Upper lobe of right lung (tissue), 1 donor: Measurements from ENCODE around the gene TMEM238L. TPM values are rescaled to one million over a fixed set of nuclear protein-coding genes. Genes with fewer than 3 reads are reported as not detected.

Source experiments
- ATAC-seq: fragments of 200-7000 bp; cut with Tn5 transposase; one replicate; pipeline ENCODE4 v1.9.1; 2020; ENCODE audit warnings: mild to moderate bottlenecking, moderate library complexity
- DNase-seq: peaks from one replicate; pipeline ENCODE4 v3.0.0-alpha.2; 2020
- H3K27ac ChIP-seq: fragments of 200-600 bp; one replicate; pipeline ENCODE4 v1.8.0; 2022
- H3K27me3 ChIP-seq: fragments of 200-600 bp; one replicate; pipeline ENCODE4 v1.8.0; 2022; ENCODE audit warnings: mild to moderate bottlenecking
- H3K36me3 ChIP-seq: fragments of 200-600 bp; one replicate; pipeline ENCODE4 v1.8.0; 2022
- H3K4me1 ChIP-seq: fragments of 200-600 bp; one replicate; pipeline ENCODE4 v1.8.0; 2022
- H3K4me3 ChIP-seq: fragments of 200-600 bp; one replicate; pipeline ENCODE4 v1.8.0; 2022; ENCODE audit warnings: mild to moderate bottlenecking
- H3K9me3 ChIP-seq: fragments of 200-600 bp; one replicate; pipeline ENCODE4 v1.8.0; 2022
- intact Hi-C: fragments of 100-400 bp; cut with DNase I; formaldehyde crosslinking; loops from one replicate; pipeline ENCODE4 v1.11.0; 2022
- total RNA-seq: library from RNA; stranded (reverse); fragmentation: NEBNext Ultra II Directional; extraction: Animal tissue kit (Norgen Biotek cat#: 25700); gene quantifications from one replicate; pipeline ENCODE4 v1.2.1, GENCODE V29; 2021
- TF ChIP-seq, protein P1 (sequence below): fragments of 200-600 bp; IDR thresholded peaks from one replicate; pipeline ENCODE4 v1.8.0; 2022; ENCODE audit warnings: antibody characterized with exemption
- donor health status: DM: no; HTN: yes; CAD: no; lungs with severe emphysema.

The TMEM238L gene
- total RNA-seq, 1 donor from 2014 or later = not detected

DNA sequence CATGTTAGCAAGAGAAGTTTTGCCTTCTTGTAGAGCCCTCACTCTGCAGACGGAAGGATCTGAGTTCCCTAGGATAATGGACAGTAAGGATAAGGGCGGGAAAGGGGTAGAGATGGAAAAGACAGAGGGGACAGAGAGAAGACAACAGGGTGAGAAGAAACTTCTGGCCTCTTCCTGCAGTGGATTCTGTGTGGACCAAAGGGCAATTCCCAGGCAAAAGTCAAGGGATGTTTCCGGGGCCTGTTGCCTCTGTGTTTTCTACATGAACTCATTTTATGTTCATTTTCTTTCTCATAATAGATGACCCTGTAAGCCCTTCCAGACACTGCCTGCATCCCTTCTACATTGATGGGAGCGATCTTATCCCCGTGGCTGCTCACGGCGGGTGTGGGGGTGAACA lies 647 bp upstream of the TMEM238L start:
- Histone ChIP-seq H3K9me3 (no peaks in the 10 kb centered on the region), H3K4me1 (no peaks in the 10 kb centered on the region), H3K27ac (no peak overlapping the region), H3K36me3 (no peaks in the 10 kb centered on the region), H3K27me3 (no peaks in the 10 kb centered on the region), H3K4me3 (no peak overlapping the region)
- ATAC-seq = no peak
- DNase-seq = no peak
- intact Hi-C loops = no loop called here
- TF ChIP-seq, protein P1, sequence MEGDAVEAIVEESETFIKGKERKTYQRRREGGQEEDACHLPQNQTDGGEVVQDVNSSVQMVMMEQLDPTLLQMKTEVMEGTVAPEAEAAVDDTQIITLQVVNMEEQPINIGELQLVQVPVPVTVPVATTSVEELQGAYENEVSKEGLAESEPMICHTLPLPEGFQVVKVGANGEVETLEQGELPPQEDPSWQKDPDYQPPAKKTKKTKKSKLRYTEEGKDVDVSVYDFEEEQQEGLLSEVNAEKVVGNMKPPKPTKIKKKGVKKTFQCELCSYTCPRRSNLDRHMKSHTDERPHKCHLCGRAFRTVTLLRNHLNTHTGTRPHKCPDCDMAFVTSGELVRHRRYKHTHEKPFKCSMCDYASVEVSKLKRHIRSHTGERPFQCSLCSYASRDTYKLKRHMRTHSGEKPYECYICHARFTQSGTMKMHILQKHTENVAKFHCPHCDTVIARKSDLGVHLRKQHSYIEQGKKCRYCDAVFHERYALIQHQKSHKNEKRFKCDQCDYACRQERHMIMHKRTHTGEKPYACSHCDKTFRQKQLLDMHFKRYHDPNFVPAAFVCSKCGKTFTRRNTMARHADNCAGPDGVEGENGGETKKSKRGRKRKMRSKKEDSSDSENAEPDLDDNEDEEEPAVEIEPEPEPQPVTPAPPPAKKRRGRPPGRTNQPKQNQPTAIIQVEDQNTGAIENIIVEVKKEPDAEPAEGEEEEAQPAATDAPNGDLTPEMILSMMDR = no peak

DNA sequence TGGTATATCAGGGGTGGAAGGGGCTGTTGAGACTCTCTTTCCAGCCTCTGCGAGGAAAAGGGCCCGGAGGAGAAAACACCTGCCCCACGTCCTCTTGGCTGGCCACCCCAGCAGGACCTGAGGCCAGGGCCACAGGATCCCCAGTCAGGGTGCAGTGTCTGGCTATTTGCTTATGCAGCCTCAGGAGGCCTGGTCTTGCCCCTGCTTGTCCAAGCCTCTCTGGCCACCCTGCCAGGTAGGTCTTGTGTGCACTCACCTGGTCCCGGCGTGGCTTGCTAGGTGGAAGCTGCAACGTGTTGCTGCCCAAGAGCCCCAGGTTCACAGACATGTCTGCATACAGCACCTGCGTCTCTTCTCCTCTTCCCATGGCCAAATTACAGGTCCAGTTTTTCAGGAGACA lies 549 bp downstream of the TMEM238L start:
- H3K9me3 ChIP-seq = no peaks in the 10 kb centered on the region
- intact Hi-C loops = no loop called here
- no peak for DNase-seq
- TF ChIP-seq, protein P1 = no peak
- no peak overlapping the region for H3K4me3 ChIP-seq
- H3K27ac ChIP-seq = no peak overlapping the region
- ATAC-seq = no peak
- H3K27me3 ChIP-seq = no peaks in the 10 kb centered on the region
- H3K4me1 ChIP-seq = no peaks in the 10 kb centered on the region
- no peaks in the 10 kb centered on the region for H3K36me3 ChIP-seq

DNA sequence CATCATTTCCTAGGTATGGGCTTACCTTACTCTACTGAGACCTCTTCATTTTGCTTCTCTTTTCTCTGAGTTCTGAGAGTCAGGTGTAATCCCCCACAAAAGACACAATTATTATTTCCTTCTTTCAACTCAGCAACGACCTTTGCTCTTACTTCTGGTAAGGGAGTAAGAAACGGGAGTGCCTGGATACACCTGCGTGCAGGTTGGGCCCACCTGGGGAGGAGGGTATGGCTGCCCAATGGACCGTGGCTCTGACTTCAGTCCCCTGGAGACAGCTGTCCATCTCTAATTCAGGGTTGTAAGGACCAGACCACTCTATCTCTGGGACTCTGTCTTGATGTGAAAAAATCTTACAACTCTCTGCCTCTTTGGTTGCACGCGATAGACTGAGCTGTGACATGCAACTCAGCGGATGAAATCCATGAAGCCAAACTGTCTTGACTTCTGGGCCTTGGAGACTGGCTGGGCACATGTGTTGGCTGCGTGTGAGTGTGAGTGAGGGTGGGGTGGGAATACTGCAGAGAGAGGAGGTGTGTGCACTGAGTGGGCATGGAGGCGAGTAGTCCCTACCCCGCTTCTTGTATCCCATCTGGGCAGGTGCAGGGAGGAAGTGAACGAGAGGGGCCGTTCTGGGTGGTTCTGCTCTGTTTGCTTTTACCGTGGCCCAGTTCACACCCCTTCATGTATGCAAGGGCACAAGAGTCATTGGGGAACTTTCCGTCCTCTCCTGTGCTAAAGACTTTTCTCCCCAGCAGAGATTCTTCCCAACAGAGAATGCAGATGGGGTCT lies 1.2 kb downstream of the TMEM238L start:
- H3K27ac ChIP-seq = no peak overlapping the region
- no peaks in the 10 kb centered on the region for H3K36me3 ChIP-seq
- H3K4me1 ChIP-seq = no peaks in the 10 kb centered on the region
- ATAC-seq (no peak), DNase-seq (no peak)
- H3K4me3 ChIP-seq = no peak overlapping the region
- no peaks in the 10 kb centered on the region for H3K9me3 ChIP-seq
- no peaks in the 10 kb centered on the region for H3K27me3 ChIP-seq
- TF ChIP-seq, protein P1 = no peak
- intact Hi-C loops = no loop called here

DNA sequence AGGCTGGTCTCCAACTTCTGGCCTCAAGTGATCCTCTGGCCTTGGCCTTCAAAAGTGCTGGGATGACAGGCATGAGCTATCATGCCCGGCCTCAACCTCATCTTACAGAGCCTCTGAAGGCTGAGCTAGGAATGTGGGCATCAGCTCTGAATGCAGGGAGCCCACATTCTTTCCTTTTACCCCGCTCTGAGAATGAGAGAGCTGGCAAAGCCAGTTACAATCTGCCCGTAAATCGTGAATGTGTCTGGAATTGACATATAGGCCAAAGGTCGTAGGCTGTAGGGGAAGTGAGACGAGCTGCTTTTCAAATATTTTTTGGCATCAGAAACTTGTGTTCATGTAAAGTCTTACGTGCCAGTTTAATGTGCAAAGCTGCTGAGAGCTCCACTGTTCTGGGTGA lies 4.5 kb downstream of the TMEM238L start:
- intact Hi-C loops = no loop called here
- Histone ChIP-seq H3K36me3 (no peaks in the 10 kb centered on the region), H3K4me3 (no peak overlapping the region), H3K27ac (no peak overlapping the region), H3K27me3 (no peaks in the 10 kb centered on the region), H3K9me3 (no peaks in the 10 kb centered on the region), H3K4me1 (no peaks in the 10 kb centered on the region)
- TF ChIP-seq, protein P1 = no peak
- no peak for DNase-seq
- no peak for ATAC-seq

DNA sequence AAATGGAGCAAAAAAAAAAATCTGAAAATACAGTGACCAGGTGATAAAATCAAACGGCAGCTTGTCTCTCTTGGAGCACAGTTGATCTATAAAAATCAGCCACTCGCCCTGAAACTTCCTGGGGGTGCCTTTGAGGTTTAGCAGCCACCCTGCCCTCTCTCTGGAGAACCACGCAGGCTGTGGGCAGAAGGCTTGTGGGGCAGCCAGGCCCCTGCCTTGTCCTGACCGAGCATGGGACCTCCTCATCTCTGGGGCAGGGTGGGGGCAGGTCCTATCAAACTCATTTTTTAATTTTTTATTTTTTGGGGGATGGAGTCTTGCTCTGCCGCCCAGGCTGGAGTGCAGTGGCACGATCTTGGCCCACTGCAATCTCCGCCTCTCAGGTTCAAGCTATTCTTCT lies 5.0 kb downstream of the TMEM238L start:
- DNase-seq (no peak), ATAC-seq (no peak)
- Histone ChIP-seq H3K4me1 (no peaks in the 10 kb centered on the region), H3K27ac (no peak overlapping the region), H3K36me3 (no peaks in the 10 kb centered on the region), H3K4me3 (no peak overlapping the region), H3K9me3 (no peaks in the 10 kb centered on the region), H3K27me3 (no peaks in the 10 kb centered on the region)
- intact Hi-C loops = no loop called here
- TF ChIP-seq, protein P1 = no peak
